IMR-90 (cell line): Measurements from ENCODE around the gene POU2AF2.

Source experiments
- CEBPB ChIP-seq: IDR thresholded peaks from 2 replicates; pipeline ENCODE4 v1.6.1; 2012; ENCODE audit warnings: low read depth, low read length, improper control_type of control experiment
- POLR2A ChIP-seq: IDR thresholded peaks from 2 replicates; pipeline ENCODE4 v1.6.1; 2012; ENCODE audit warnings: mild to moderate bottlenecking, low read depth, low read length

DNA sequence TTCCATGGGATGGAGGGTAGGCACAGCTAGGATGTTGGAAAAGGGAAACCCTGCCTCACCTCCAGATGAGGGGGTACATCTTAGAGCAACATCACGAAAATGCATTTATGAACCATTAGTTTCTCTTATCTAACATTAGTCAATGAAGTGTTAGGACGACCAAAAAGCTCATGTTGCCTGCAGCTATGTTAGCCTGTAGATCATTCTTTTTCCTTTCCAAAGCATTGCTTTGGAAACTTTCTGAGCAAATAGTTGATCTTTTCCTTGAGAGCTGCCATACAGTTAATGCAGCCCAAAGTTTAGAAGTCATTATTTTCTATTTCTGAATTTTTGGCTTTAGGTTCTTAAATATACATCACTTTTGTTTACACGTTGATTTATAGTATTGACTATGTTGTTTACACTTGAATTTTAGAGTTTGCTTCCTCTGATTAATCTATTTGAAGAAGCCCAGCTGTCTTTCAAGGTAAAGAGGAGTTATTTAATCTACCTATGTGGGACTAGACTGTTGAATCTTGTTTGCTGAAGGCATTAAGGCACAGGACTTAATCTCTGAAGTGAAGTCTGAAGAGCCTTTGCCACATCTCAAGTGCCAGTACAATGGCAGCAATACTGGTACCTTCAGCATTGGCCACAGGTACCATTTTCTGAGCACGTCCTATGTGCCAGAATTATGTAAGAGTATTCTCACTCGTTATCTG is 63.8 kb downstream of the POU2AF2 start:
- TF ChIP-seq POLR2A (no peak), CEBPB (no peak)
